ENCODE data around the gene C1R.

C1R gene

DNA sequence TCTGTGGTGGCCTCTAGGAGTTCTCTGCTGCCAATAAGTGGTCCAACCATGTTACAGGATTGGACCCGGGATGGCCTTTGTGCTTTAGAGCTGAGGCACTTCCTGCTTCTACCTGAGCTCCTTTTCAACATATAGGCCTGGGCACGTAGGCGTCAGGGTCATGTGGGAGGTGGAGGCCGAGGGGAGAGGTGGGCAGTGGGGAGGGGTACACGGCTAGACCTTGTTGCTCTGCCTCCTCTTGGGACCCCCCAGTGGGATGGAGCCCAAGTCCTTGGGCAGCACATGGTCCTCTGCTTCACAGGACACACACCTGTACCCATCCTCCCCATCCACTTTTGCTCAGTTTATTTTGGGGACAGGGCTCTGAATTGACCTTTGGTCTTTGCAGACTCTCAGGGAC, 29.1 kb upstream of the C1R start:
- Histone ChIP-seq H3K9ac (no peak overlapping the region), H3K27me3 (ENCODE audit: insufficient read depth, low read depth) (no peaks in the 10 kb centered on the region), H3K27ac (no peak overlapping the region), H2AFZ (ENCODE audit: low read depth) (no peak overlapping the region), H3K4me2 (no peak overlapping the region), H3K4me3 (IDR thresholded peaks at IDR 0.05; ENCODE audit: insufficient read depth, low read depth, low read length) (no peak overlapping the region), H3K36me3 (ENCODE audit: insufficient read depth) (no peaks in the 10 kb centered on the region), H3K79me2 (ENCODE audit: insufficient read depth, low read depth) (no peaks in the 10 kb centered on the region), H3K4me1 (ENCODE audit: low read depth, poor library complexity, severe bottlenecking) (no peaks in the 10 kb centered on the region), H4K20me1 (ENCODE audit: insufficient read depth) (no peaks in the 10 kb centered on the region)
- TF ChIP-seq, protein P1, sequence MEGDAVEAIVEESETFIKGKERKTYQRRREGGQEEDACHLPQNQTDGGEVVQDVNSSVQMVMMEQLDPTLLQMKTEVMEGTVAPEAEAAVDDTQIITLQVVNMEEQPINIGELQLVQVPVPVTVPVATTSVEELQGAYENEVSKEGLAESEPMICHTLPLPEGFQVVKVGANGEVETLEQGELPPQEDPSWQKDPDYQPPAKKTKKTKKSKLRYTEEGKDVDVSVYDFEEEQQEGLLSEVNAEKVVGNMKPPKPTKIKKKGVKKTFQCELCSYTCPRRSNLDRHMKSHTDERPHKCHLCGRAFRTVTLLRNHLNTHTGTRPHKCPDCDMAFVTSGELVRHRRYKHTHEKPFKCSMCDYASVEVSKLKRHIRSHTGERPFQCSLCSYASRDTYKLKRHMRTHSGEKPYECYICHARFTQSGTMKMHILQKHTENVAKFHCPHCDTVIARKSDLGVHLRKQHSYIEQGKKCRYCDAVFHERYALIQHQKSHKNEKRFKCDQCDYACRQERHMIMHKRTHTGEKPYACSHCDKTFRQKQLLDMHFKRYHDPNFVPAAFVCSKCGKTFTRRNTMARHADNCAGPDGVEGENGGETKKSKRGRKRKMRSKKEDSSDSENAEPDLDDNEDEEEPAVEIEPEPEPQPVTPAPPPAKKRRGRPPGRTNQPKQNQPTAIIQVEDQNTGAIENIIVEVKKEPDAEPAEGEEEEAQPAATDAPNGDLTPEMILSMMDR (conservative IDR thresholded peaks at IDR 0.05; ENCODE audit: low read depth, low read length), result no peak

DNA sequence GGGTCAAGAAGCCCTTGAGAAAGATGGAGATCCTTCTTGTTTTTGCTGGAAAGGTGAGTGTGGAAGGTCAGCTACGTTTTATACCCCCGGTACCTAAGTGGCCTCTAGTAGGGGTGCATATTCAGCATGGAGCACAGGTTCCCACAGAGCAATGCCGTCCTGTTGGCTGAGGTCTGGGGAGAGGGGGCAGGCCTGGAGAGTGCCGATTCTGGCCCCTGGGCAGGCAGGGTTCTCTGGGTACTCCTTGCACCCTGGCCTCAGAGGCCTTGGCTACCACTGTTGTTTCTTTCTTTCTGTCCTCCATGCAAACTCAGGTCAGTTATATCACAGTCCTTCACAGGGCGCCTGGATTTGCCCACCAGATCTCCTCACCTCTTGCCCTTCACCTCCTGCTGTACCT, 27.9 kb upstream of the C1R start:
- H4K20me1 ChIP-seq (ENCODE audit: insufficient read depth), result no peaks in the 10 kb centered on the region
- no peak overlapping the region for H3K4me2 ChIP-seq
- H3K36me3 ChIP-seq (ENCODE audit: insufficient read depth), result no peaks in the 10 kb centered on the region
- H3K9ac ChIP-seq, result no peak overlapping the region
- TF ChIP-seq, protein P1 (conservative IDR thresholded peaks at IDR 0.05; ENCODE audit: low read depth, low read length), result no peak
- H3K4me3 ChIP-seq (IDR thresholded peaks at IDR 0.05; ENCODE audit: insufficient read depth, low read depth, low read length), result no peak overlapping the region
- no peak overlapping the region for H3K27ac ChIP-seq
- no peak overlapping the region for H2AFZ ChIP-seq (ENCODE audit: low read depth)
- no peaks in the 10 kb centered on the region for H3K4me1 ChIP-seq (ENCODE audit: low read depth, poor library complexity, severe bottlenecking)
- H3K79me2 ChIP-seq (ENCODE audit: insufficient read depth, low read depth), result no peaks in the 10 kb centered on the region
- no peaks in the 10 kb centered on the region for H3K27me3 ChIP-seq (ENCODE audit: insufficient read depth, low read depth)

DNA sequence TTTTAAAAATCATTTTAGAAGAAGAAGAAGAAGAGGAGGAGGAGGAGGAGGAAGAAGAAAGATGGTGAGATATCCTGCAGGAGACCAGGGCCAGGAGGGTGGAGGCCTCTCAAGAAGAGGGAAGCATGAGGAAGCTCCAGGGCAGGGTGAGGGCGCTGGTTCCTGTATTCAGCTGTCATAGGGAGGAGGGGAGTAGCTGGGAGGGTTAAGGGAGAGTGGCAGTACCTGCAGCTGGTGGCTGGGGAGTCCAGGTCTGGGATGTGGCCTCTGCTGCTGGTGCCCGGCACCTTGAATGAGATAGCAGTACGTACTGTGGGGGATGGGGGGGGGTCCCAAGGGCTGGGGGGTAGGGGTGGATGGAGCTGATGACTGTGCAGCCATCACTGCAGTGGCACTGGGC, 26.6 kb upstream of the C1R start:
- Histone ChIP-seq H4K20me1 (ENCODE audit: insufficient read depth) (no peaks in the 10 kb centered on the region), H3K4me1 (ENCODE audit: low read depth, poor library complexity, severe bottlenecking) (no peaks in the 10 kb centered on the region), H3K36me3 (ENCODE audit: insufficient read depth) (no peaks in the 10 kb centered on the region), H3K27me3 (ENCODE audit: insufficient read depth, low read depth) (no peaks in the 10 kb centered on the region), H2AFZ (ENCODE audit: low read depth) (no peak overlapping the region), H3K27ac (no peak overlapping the region), H3K4me2 (no peak overlapping the region), H3K4me3 (IDR thresholded peaks at IDR 0.05; ENCODE audit: insufficient read depth, low read depth, low read length) (no peak overlapping the region), H3K9ac (no peak overlapping the region), H3K79me2 (ENCODE audit: insufficient read depth, low read depth) (no peaks in the 10 kb centered on the region)
- TF ChIP-seq, protein P1 (conservative IDR thresholded peaks at IDR 0.05; ENCODE audit: low read depth, low read length), result no peak

- no peaks in the 10 kb centered on the region for H4K20me1 ChIP-seq (ENCODE audit: insufficient read depth)
- H3K36me3 ChIP-seq (ENCODE audit: insufficient read depth), result no peaks in the 10 kb centered on the region
- no peak overlapping the region for H3K9ac ChIP-seq
- no peaks in the 10 kb centered on the region for H3K79me2 ChIP-seq (ENCODE audit: insufficient read depth, low read depth)
- TF ChIP-seq, protein P1 (conservative IDR thresholded peaks at IDR 0.05; ENCODE audit: low read depth, low read length), result no peak
- H3K4me1 ChIP-seq (ENCODE audit: low read depth, poor library complexity, severe bottlenecking), result peaks cover 6% of the 10 kb centered on the region
- H3K4me3 ChIP-seq (IDR thresholded peaks at IDR 0.05; ENCODE audit: insufficient read depth, low read depth, low read length), result no peak overlapping the region
- no peak overlapping the region for H2AFZ ChIP-seq (ENCODE audit: low read depth)
- H3K4me2 ChIP-seq, result no peak overlapping the region
- no peak overlapping the region for H3K27ac ChIP-seq
- no peaks in the 10 kb centered on the region for H3K27me3 ChIP-seq (ENCODE audit: insufficient read depth, low read depth)
These were observed 25.4 kb upstream of the C1R start for GRCh38 chr12:7117670-7118069.

Measured in KMS-11 (cell line).